ENCODE results near the gene SUSD1.

- TF ChIP-seq, protein P1, sequence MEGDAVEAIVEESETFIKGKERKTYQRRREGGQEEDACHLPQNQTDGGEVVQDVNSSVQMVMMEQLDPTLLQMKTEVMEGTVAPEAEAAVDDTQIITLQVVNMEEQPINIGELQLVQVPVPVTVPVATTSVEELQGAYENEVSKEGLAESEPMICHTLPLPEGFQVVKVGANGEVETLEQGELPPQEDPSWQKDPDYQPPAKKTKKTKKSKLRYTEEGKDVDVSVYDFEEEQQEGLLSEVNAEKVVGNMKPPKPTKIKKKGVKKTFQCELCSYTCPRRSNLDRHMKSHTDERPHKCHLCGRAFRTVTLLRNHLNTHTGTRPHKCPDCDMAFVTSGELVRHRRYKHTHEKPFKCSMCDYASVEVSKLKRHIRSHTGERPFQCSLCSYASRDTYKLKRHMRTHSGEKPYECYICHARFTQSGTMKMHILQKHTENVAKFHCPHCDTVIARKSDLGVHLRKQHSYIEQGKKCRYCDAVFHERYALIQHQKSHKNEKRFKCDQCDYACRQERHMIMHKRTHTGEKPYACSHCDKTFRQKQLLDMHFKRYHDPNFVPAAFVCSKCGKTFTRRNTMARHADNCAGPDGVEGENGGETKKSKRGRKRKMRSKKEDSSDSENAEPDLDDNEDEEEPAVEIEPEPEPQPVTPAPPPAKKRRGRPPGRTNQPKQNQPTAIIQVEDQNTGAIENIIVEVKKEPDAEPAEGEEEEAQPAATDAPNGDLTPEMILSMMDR (optimal IDR thresholded peaks at IDR 0.05 in 1 of 3, IDR thresholded peaks at IDR 0.05 in 1 of 3, conservative IDR thresholded peaks at IDR 0.05 in 1 of 3; ENCODE audit: extremely low read depth in 1 of 3, insufficient read depth in 2 of 3, low read length in 3 of 3): no peak
- no peak for TF ChIP-seq EZH2 (IDR thresholded peaks at IDR 0.05; ENCODE audit: low read length)
These were observed 90.2 kb downstream of the SUSD1 start for GRCh38 chr9:112084907-112085306.

Measured in keratinocyte (primary cell).